ENCODE results near the gene FADS1. TPM values are rescaled to one million over a fixed set of nuclear protein-coding genes. Genes with fewer than 3 reads are reported as not detected.

The FADS1 gene
- total RNA-seq, 2 experiments from 2014 or later: 25.7 to 27.1 TPM

- Mint-ChIP-seq H3K36me3 (ENCODE audit: low read depth) (peaks cover under 1% of the 10 kb centered on the region), H3K4me1 (peaks cover 8% of the 10 kb centered on the region), H3K27ac (peak overlapping the region; percentile 54), H3K27me3 (no peaks in the 10 kb centered on the region), H3K4me3 (no peak overlapping the region), H3K9me3 (no peaks in the 10 kb centered on the region)
- ChIA-PET POLR2A (no interaction called here), CTCF (interaction anchor here (1.4 kb wide), 1 partner anchor 9 kb away, joined by 3 read pairs; no protein-coding TSS in a partner anchor)
- no peak for DNase-seq
These were observed 34.5 kb downstream of the FADS1 start for GRCh38 chr11:61782299-61782698.

- Mint-ChIP-seq H3K4me3 (no peak overlapping the region), H3K27ac (no peak overlapping the region), H3K27me3 (peaks cover under 1% of the 10 kb centered on the region), H3K36me3 (ENCODE audit: low read depth) (no peaks in the 10 kb centered on the region), H3K4me1 (peaks cover 15% of the 10 kb centered on the region), H3K9me3 (no peaks in the 10 kb centered on the region)
- POLR2A ChIA-PET: no interaction called here
- CTCF ChIA-PET: no interaction called here
- DNase-seq: no peak
These were observed 35.2 kb downstream of the FADS1 start for GRCh38 chr11:61781585-61781984.

- Mint-ChIP-seq H3K4me1 (peaks cover 17% of the 10 kb centered on the region), H3K27ac (no peak overlapping the region), H3K4me3 (no peak overlapping the region), H3K36me3 (ENCODE audit: low read depth) (no peaks in the 10 kb centered on the region), H3K27me3 (peaks cover 2% of the 10 kb centered on the region), H3K9me3 (no peaks in the 10 kb centered on the region)
- ChIA-PET POLR2A (no interaction called here), CTCF (interaction anchor here (0.6 to 1.2 kb wide), 4 partner anchors 9 to 21 kb away, joined by 3 to 5 read pairs (median 3); partner anchors contain the start of gene FEN1)
- DNase-seq: no peak
These were observed 36.1 kb downstream of the FADS1 start for GRCh38 chr11:61780581-61781162.

GRCh38 chr11:61779666-61780525, 36.9 kb downstream of the FADS1 start:
- Mint-ChIP-seq H3K27ac (no peak overlapping the region), H3K9me3 (no peaks in the 10 kb centered on the region), H3K4me1 (peaks cover 19% of the 10 kb centered on the region), H3K4me3 (no peak overlapping the region), H3K36me3 (ENCODE audit: low read depth) (no peaks in the 10 kb centered on the region), H3K27me3 (peaks cover 2% of the 10 kb centered on the region)
- DNase-seq: no peak
- ChIA-PET CTCF (interaction anchor here (0.6 to 1.2 kb wide), 6 partner anchors 8 to 132 kb away, joined by 3 to 6 read pairs (median 4); partner anchors contain the start of gene FEN1), POLR2A (no interaction called here)

- H3K36me3 Mint-ChIP-seq (ENCODE audit: low read depth): no peaks in the 10 kb centered on the region
- POLR2A ChIA-PET: no interaction called here
- CTCF ChIA-PET: interaction anchor here (0.7 to 1.0 kb wide), 2 partner anchors 9 to 132 kb away, joined by 4 to 6 read pairs; no protein-coding TSS in a partner anchor
- no peaks in the 10 kb centered on the region for H3K9me3 Mint-ChIP-seq
- peaks cover 2% of the 10 kb centered on the region for H3K27me3 Mint-ChIP-seq
- no peak overlapping the region for H3K4me3 Mint-ChIP-seq
- DNase-seq: no peak
- H3K27ac Mint-ChIP-seq: peak overlapping the region; percentile 16
- H3K4me1 Mint-ChIP-seq: peaks cover 19% of the 10 kb centered on the region
These were observed 37.7 kb downstream of the FADS1 start for GRCh38 chr11:61778920-61779650.

- Mint-ChIP-seq H3K4me3 (no peak overlapping the region), H3K4me1 (peaks cover 19% of the 10 kb centered on the region), H3K27me3 (peaks cover 2% of the 10 kb centered on the region), H3K27ac (peak overlapping the region; percentile 16), H3K9me3 (no peaks in the 10 kb centered on the region), H3K36me3 (ENCODE audit: low read depth) (no peaks in the 10 kb centered on the region)
- DNase-seq: no peak
- CTCF ChIA-PET: no interaction called here
- POLR2A ChIA-PET: no interaction called here
These were observed 38.4 kb downstream of the FADS1 start for GRCh38 chr11:61778357-61778886.

- Mint-ChIP-seq H3K27me3 (peaks cover 2% of the 10 kb centered on the region), H3K27ac (peak overlapping the region; percentile 51), H3K4me3 (peak overlapping the region; percentile 42), H3K4me1 (peaks cover 25% of the 10 kb centered on the region), H3K9me3 (no peaks in the 10 kb centered on the region), H3K36me3 (ENCODE audit: low read depth) (no peaks in the 10 kb centered on the region)
- ChIA-PET POLR2A (no interaction called here), CTCF (interaction anchor here (0.6 to 1.1 kb wide), 3 partner anchors 9 to 69 kb away, joined by 3 read pairs; no protein-coding TSS in a partner anchor)
- peak; percentile 62 for DNase-seq
These were observed 39.3 kb downstream of the FADS1 start for GRCh38 chr11:61777234-61778090.

- POLR2A ChIA-PET: no interaction called here
- H3K27me3 Mint-ChIP-seq: peaks cover 2% of the 10 kb centered on the region
- no peaks in the 10 kb centered on the region for H3K9me3 Mint-ChIP-seq
- peak; percentile 75 for DNase-seq
- H3K4me3 Mint-ChIP-seq: peak overlapping the region; percentile 42
- CTCF ChIA-PET: interaction anchor here (0.6 to 1.3 kb wide), 5 partner anchors 10 to 68 kb away, joined by 3 to 4 read pairs (median 3); no protein-coding TSS in a partner anchor
- H3K4me1 Mint-ChIP-seq: peaks cover 25% of the 10 kb centered on the region
- H3K36me3 Mint-ChIP-seq (ENCODE audit: low read depth): no peaks in the 10 kb centered on the region
- H3K27ac Mint-ChIP-seq: no peak overlapping the region
These were observed 40.2 kb downstream of the FADS1 start for GRCh38 chr11:61776561-61777075.

GRCh38 chr11:61775606-61776554, 40.9 kb downstream of the FADS1 start:
- H3K4me1 Mint-ChIP-seq: peaks cover 30% of the 10 kb centered on the region
- peak overlapping the region; percentile 79 for H3K27ac Mint-ChIP-seq
- CTCF ChIA-PET: interaction anchor here (0.7 to 1.3 kb wide), 5 partner anchors 12 to 42 kb away, joined by 3 to 4 read pairs (median 3); no protein-coding TSS in a partner anchor
- H3K4me3 Mint-ChIP-seq: no peak overlapping the region
- no peak for DNase-seq
- peaks cover 2% of the 10 kb centered on the region for H3K27me3 Mint-ChIP-seq
- H3K9me3 Mint-ChIP-seq: no peaks in the 10 kb centered on the region
- H3K36me3 Mint-ChIP-seq (ENCODE audit: low read depth): no peaks in the 10 kb centered on the region
- POLR2A ChIA-PET: no interaction called here

- H3K4me3 Mint-ChIP-seq: no peak overlapping the region
- peaks cover 2% of the 10 kb centered on the region for H3K27me3 Mint-ChIP-seq
- ChIA-PET POLR2A (no interaction called here), CTCF (interaction anchor here (0.7 to 1.2 kb wide), 4 partner anchors 13 to 28 kb away, joined by 3 to 4 read pairs (median 4); no protein-coding TSS in a partner anchor)
- H3K36me3 Mint-ChIP-seq (ENCODE audit: low read depth): no peaks in the 10 kb centered on the region
- H3K27ac Mint-ChIP-seq: peak overlapping the region; percentile 79
- no peaks in the 10 kb centered on the region for H3K9me3 Mint-ChIP-seq
- no peak for DNase-seq
- peaks cover 32% of the 10 kb centered on the region for H3K4me1 Mint-ChIP-seq
These were observed 41.7 kb downstream of the FADS1 start for GRCh38 chr11:61775106-61775505.

- Mint-ChIP-seq H3K36me3 (ENCODE audit: low read depth) (no peaks in the 10 kb centered on the region), H3K27ac (no peak overlapping the region), H3K4me1 (peaks cover 32% of the 10 kb centered on the region), H3K4me3 (no peak overlapping the region), H3K9me3 (no peaks in the 10 kb centered on the region), H3K27me3 (peaks cover 2% of the 10 kb centered on the region)
- CTCF ChIA-PET: interaction anchor here (1.2 kb wide), 1 partner anchor 13 kb away, joined by 4 read pairs; no protein-coding TSS in a partner anchor
- DNase-seq: no peak
- POLR2A ChIA-PET: no interaction called here
These were observed 42.4 kb downstream of the FADS1 start for GRCh38 chr11:61774411-61774810.
